Neutrophil (primary cell): ENCODE measurements around the gene SMIM24.
"Not testable (repeated sequence)": the region's sequence is repeated elsewhere in the genome, so short reads cannot be mapped to it uniquely, and the experiment has no call there.

Experiments
- H3K27ac ChIP-seq: fragments of 200-600 bp; sonication (generic); 2 replicates; pipeline ENCODE4 v1.5.1; 2016; ENCODE audit warnings: mild to moderate bottlenecking, moderate library complexity
- H3K27me3 ChIP-seq: fragments of 200-600 bp; sonication (generic); 2 replicates; pipeline ENCODE4 v1.6.0; 2016; ENCODE audit warnings: mild to moderate bottlenecking
- H3K36me3 ChIP-seq: fragments of 200-600 bp; sonication (generic); 2 replicates; pipeline ENCODE4 v1.5.1; 2017
- H3K4me1 ChIP-seq, 2 experiments: fragments of 200-600 bp in 1 of 2; sonication (generic) in 1 of 2; 1 replicate in 1 of 2; 2 replicates in 1 of 2; pipeline versions ENCODE4 v1.5.1 to v1.6.1; 2013 to 2016; ENCODE audit warnings: low read depth in 1 of 2, low read length in 1 of 2, mild to moderate bottlenecking in 1 of 2, moderate library complexity in 1 of 2; ENCODE audit not compliant: control insufficient read depth in 1 of 2, insufficient read depth in 1 of 2
- H3K4me3 ChIP-seq, 2 experiments: fragments of 200-600 bp in 1 of 2; sonication (generic) in 1 of 2; 1 replicate in 1 of 2; 2 replicates in 1 of 2; pipeline ENCODE4 v1.5.1; 2013 to 2016; ENCODE audit warnings: low read depth in 1 of 2, low read length in 1 of 2, mild to moderate bottlenecking in 1 of 2, moderate library complexity in 1 of 2
- H3K9me3 ChIP-seq: fragments of 200-600 bp; sonication (generic); 2 replicates; pipeline ENCODE4 v1.5.1; 2016
- CTCF ChIP-seq: fragments of 200-600 bp; sonication (generic); IDR thresholded peaks from 2 replicates; pipeline ENCODE4 v1.5.1; 2016; ENCODE audit warnings: antibody characterized with exemption

The SMIM24 gene

GRCh38 chr19:3452171-3452941 lies 28.0 kb downstream of the SMIM24 start:
- Histone ChIP-seq H3K9me3 (no peaks in the 10 kb centered on the region), H3K4me3 (no peak overlapping the region), H3K27ac (no peak overlapping the region), H3K36me3 (peaks cover 88% of the 10 kb centered on the region), H3K27me3 (no peaks in the 10 kb centered on the region), H3K4me1 (no peaks in the 10 kb centered on the region)
- no peak for TF ChIP-seq CTCF

- peaks cover 85% of the 10 kb centered on the region for H3K36me3 ChIP-seq
- no peak overlapping the region for H3K4me3 ChIP-seq
- no peaks in the 10 kb centered on the region for H3K9me3 ChIP-seq
- no peaks in the 10 kb centered on the region for H3K27me3 ChIP-seq
- no peaks in the 10 kb centered on the region for H3K4me1 ChIP-seq
- no peak overlapping the region for H3K27ac ChIP-seq
- no peak for TF ChIP-seq CTCF
These were observed 28.9 kb downstream of the SMIM24 start for GRCh38 chr19:3451451-3451866.

GRCh38 chr19:3450796-3451411 lies 29.4 kb downstream of the SMIM24 start:
- peaks cover 85% of the 10 kb centered on the region for H3K36me3 ChIP-seq

GRCh38 chr19:3448616-3449334 lies 31.6 kb downstream of the SMIM24 start:
- no peaks in the 10 kb centered on the region for H3K4me1 ChIP-seq
- no peaks in the 10 kb centered on the region for H3K27me3 ChIP-seq
- no peak overlapping the region for H3K27ac ChIP-seq
- no peak overlapping the region for H3K4me3 ChIP-seq
- H3K9me3 ChIP-seq: no peaks in the 10 kb centered on the region
- H3K36me3 ChIP-seq: peaks cover 83% of the 10 kb centered on the region
- no peak for TF ChIP-seq CTCF

More at GRCh38 chr19:3450796-3451411, 29.4 kb downstream of the SMIM24 start:
- Histone ChIP-seq H3K4me1 (no peaks in the 10 kb centered on the region), H3K27me3 (no peaks in the 10 kb centered on the region), H3K27ac (no peak overlapping the region), H3K4me3 (no peak overlapping the region), H3K9me3 (no peaks in the 10 kb centered on the region)
- TF ChIP-seq CTCF: no peak

GRCh38 chr19:3446657-3447056 lies 33.7 kb downstream of the SMIM24 start:
- H3K36me3 ChIP-seq: peaks cover 75% of the 10 kb centered on the region
- H3K4me3 ChIP-seq: not testable (repeated sequence)

More at GRCh38 chr19:3446657-3447056, 33.7 kb downstream of the SMIM24 start:
- H3K4me1 ChIP-seq, H3K27me3 ChIP-seq, H3K27ac ChIP-seq, H3K9me3 ChIP-seq: not testable (repeated sequence)
